Fibroblast of skin of right biceps (primary cell): ENCODE results near the gene MTA2.
"Not testable (repeated sequence)": the region's sequence is repeated elsewhere in the genome, so short reads cannot be mapped to it uniquely, and the experiment has no call there.

Experiments used
- DNase-seq: peaks from one replicate; pipeline ENCODE4 v3.0.0-alpha.2; 2013

MTA2 gene

DNA sequence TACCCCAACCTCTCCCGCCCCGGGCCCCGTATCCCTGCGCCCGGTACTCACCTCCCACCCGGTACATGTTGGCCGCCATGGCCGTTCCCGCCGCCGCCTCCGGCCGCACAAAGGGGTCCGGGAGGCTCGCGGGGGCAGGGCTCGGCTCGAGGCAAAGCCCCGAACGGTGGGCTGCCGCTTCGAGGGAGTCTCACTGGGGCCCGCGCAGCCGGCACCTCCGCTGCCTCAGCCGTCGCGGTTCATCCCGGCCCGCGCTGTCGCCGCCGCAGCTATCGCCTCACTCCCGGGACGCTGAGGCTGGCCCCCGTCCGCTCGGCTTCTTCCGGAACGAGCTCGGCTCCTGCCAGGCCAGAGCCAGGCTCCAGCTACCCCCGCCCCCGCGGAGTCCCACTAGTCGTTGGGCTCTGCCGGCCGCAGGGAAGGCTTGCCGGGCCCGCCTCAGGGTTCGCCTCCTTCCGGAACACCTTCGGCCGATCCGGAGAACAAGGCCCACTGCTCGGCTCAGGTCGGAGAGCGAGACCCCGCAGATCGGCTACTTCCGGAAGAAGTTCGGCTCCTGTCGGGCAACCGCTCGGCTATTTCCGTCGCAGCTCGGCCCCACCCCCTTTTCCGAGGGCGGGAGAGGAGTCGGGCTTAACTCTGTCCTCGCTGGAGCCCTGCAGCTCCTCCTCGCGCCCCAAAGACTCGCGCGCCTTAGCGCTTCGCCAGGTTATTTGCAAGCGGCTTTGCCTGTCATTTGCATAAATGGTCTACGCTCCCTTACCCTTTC is at the start of gene MTA2:
Gene MTA2, minus strand, starts transcription at position 494 of the 769 bp plus-strand sequence. Its CDS starts 415 bp downstream, at position 79.
- DNase-seq, result peak; percentile 97

- not testable (repeated sequence) for DNase-seq
Observed at GRCh38 chr11:62650283-62650682, 48.6 kb upstream of the MTA2 start.

- DNase-seq, result no peak
Observed at GRCh38 chr11:62649486-62649885, 47.8 kb upstream of the MTA2 start.

- DNase-seq, result no peak
Observed at GRCh38 chr11:62648967-62649364, 47.3 kb upstream of the MTA2 start.

GRCh38 chr11:62648185-62648966 is 46.7 kb upstream of the MTA2 start:
- no peak for DNase-seq

- DNase-seq, result no peak
Observed at GRCh38 chr11:62647609-62648005, 45.9 kb upstream of the MTA2 start.

DNA sequence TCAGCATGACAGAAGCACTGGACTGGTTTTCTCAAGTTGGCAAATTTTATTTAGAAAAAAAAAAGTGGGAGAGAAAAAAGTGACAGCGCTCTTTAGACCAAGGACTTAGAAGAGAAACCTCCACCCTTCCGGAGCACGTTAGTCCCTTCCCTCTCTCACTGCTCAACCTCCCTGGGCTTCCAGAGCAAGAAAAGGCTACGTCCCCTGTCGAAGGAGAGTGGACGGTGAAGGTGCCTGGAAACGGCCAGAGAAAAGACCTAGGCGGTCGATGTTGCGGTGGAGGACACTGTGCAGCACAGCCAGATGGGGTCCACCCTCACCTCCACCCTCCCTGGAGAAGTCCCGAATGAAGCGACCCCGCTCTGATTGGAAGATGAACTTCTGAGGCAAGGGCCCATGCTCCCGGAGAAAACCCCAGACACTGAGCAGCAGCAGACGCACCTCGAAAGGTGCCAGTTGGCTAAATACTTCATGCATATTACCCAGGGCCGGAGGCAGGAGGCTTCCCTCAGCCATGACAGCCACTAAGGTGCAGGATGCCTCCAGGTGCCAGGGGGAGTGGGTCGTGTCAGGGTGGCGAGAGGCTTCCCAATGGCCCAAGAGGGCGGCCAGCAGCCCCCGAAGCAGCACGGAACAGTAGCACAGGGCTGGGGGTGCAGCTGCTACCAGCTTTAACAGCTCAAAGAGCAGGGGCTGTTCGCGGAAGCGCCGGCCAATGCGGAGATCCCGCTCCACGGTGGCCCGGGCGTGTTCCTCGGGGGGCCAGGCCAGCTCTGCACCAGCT is 45.4 kb upstream of the MTA2 start:
- DNase-seq, result no peak

DNA sequence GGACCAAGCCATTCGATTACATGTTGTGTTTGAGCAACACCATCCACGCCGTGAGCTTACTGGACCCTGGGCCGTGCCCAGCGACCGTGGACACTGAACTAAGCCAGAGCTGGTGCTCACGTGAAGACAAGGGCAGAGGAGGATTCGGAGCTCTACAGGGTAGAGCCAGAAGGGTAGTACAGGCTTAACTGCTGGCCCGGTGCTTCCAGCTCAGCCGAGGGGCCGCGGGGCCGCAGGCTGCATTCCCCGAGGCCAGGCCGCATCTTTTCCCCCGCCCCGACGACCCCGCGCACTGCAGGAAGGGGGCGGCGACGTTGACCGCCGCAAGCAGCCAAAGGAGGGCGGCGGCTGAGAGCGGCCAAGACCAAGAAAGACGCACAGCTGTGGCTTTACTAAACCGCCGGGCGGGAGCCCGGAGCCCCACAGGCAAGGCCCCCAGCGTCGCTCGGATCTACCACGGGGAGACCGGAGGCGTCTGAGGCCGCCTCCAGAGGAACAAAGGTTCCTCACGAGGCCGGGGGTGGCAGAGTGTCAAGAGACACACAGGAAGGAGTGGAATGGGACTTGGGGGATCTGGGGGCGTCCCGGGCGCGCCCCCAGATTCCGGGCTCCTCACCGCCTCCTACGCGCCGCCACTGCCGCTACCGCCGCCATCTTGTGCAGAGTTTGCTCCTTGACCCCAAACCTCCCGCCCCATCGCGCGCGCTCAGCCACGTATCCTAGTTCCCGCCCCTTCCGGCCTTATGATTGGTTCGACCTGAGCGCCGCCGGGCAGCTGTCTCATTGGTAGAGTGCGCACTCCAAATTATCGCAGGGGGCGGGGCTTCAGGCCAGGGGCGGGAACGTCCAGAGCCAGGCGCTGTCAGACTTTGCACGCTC is 44.5 kb upstream of the MTA2 start, which contains the start of gene GANAB:
Gene GANAB, minus strand, starts transcription at position 668 of the 879 bp plus-strand sequence. Its CDS starts 14 bp downstream, at position 654.
- DNase-seq, result peak; percentile 98

DNA sequence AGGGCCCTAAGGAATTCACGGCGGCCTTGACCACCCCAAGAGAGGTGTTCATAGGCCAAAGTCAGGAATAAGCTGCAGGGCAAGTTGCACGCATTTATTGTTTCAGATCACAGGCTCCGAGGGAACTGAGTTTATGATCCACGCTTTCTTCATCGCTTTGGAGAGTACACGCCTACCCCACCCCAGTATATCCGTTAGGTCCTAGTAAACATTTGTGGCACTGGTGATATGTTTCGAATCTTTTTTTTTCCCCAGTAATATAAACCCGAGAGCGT is 43.9 kb upstream of the MTA2 start:
- DNase-seq, result no peak

GRCh38 chr11:62644220-62644619 is 42.6 kb upstream of the MTA2 start:
- no peak for DNase-seq

GRCh38 chr11:62632492-62632891 is 30.8 kb upstream of the MTA2 start:
- no peak for DNase-seq

- DNase-seq, result no peak
Observed at GRCh38 chr11:62627713-62628112, 26.0 kb upstream of the MTA2 start.

DNA sequence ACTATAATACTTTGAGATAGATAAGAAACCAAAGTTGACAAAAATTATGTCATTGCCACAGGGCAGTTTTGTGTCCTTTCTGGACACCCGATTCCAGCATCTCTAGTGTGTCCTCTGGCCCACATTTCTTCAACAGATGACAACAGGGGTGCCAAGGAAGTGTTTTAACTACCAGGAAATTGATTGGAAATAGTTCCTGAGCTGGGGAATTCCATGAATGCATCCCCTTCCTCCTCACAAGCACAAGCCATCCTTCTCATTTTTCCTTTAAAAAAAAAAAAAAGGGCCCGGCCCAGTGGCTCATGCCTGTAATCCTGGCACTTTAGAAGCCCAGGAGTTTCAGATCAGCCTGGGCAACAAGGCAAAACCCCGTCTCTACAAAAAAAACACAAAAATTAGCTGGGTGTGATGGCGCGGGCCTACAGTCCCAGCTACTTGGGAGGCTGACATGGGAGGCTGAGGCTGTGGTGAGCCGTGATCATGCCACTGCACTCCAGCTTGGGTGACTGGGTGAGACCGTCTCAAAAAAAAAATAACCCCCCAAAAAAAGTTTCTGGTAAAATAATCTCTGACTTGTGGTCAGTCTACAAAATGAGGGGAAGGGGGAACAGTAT is 20.9 kb upstream of the MTA2 start:
- no peak for DNase-seq

DNA sequence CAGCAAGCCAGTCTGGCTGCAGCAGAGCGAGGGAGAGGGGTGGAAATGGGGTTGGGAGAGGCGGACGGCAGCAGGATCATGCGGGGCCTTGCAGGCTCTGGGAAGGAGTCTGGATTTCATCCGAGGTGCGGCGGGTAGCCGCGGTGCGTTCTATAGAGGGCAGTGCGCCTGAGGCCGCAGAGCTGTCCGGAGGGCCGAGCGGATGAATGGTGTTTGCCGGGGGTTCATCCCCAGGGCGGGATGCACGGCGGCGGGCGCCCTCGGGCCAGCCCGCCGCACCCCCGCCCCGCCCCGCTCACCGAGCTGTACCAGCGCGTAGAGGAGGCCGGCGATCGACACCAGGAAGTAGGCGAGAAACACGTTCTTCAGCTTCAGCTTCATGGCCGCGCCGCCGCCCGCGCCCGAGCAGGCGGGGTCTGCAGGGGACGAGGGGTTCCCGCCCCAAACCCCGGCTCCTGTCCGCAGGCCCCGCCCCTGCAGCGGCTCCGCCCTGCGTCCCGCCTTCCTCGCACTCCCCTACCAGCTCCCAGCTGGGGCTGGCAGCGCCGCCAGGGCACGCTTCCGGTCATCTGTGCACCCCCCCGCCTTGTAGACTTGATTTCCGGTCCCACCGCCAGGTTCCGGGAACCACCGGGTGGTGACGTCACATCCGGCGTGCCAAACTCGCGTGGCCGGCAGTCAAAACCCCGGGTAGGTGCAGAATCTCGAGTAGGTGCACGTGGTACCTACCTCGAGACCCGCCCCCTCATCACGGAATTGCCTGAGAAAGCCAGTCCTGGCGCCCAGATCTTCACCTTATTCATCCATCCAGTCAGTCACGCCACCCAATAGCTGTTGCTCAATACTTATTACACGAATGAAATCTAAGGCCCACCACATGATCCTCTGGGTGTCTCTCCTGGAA is 20.2 kb upstream of the MTA2 start, which contains the start of gene B3GAT3:
Gene B3GAT3, minus strand, starts transcription at position 420 of the 904 bp plus-strand sequence. Its CDS starts 39 bp downstream, at position 381.
- DNase-seq, result peak; percentile 95

DNA sequence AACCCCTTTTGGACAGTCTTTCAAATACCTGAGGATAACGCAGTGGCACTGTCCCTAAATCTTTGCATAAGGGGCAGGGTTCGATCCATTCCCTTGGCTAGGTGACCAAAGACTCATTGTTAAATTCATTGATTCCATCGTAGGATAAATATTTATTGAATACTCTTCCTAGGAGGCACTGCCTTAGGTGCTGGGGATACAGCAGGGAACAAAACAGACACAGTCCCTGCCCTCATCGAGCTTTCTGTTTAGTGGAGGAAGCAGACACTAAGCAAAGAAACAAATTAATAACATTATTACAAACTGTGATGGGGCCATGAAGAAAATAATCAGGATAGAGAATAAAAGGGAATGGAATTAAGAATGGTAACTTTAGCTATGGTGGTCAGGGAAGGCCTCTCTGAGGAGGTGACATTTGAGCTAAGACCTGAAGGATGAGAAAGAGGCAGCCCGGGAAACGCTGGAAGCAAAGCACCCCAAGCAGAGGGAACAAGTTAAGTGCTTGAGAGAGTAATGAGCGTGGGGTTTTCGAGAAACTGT is 19.4 kb upstream of the MTA2 start:
- DNase-seq, result no peak

DNA sequence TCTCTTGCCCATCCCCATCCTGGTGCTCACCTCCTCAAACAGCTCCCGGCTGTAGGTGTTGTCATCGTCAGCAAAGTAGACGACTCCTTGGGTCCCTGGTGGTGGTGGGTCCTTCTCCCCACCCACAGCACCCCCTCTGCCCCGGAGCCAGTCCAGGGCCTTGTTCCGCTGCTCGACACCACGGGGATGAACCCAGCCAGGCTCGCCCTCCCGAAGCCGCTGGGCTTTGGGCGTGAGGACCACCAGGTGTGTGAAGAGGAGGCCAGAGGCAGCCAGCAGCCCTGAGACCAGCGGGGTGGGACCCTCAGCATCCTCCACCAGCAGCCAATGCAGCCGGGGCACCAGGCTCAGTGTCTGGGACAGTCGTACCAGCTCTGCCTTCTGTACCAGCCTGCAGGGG is 15.3 kb upstream of the MTA2 start:
- not testable (repeated sequence) for DNase-seq

GRCh38 chr11:62615521-62615920 is 13.9 kb upstream of the MTA2 start:
- DNase-seq, result no peak

- DNase-seq, result no peak
Observed at GRCh38 chr11:62614275-62614674, 12.6 kb upstream of the MTA2 start.

- no peak for DNase-seq
Observed at GRCh38 chr11:62613291-62613778, 11.7 kb upstream of the MTA2 start.
